ENCODE results near the gene CCDC148. TPM values are rescaled to one million over a fixed set of nuclear protein-coding genes. Genes with fewer than 3 reads are reported as not detected.

CCDC148 gene
- total and polyA plus RNA-seq, 2 donors = 0.28 to 5.3 TPM

- WGBS = 66% methylated on average over 2 of the region's 2 CpGs
- Histone ChIP-seq H3K4me1 (ENCODE audit: insufficient read depth) (no peaks in the 10 kb centered on the region), H3K4me3 (ENCODE audit: low read depth, low read length) (no peak overlapping the region), H3K36me3 (ENCODE audit: insufficient read depth) (no peaks in the 10 kb centered on the region), H3K27ac (ENCODE audit: low read depth) (no peak overlapping the region)
- no peak for DNase-seq (ENCODE audit: extremely low spot score)
Observed at GRCh38 chr2:158211502-158211901, 245.1 kb downstream of the CCDC148 start.

- 93% methylated on average over 1 of the region's 1 CpG for WGBS
- no peak for DNase-seq (ENCODE audit: extremely low spot score)
- no peak overlapping the region for H3K27ac ChIP-seq (ENCODE audit: low read depth)
Observed at GRCh38 chr2:158207354-158207753, 249.2 kb downstream of the CCDC148 start.

GRCh38 chr2:158205215-158205614, 251.3 kb downstream of the CCDC148 start:
- Histone ChIP-seq H3K36me3 (ENCODE audit: insufficient read depth) (no peaks in the 10 kb centered on the region), H3K4me1 (ENCODE audit: insufficient read depth) (no peaks in the 10 kb centered on the region), H3K4me3 (ENCODE audit: low read depth, low read length) (no peak overlapping the region), H3K27ac (ENCODE audit: low read depth) (no peak overlapping the region)
- DNase-seq (ENCODE audit: extremely low spot score) = no peak
- WGBS = 24% methylated on average over 1 of the region's 1 CpG

More at GRCh38 chr2:158207354-158207753, 249.2 kb downstream of the CCDC148 start:
- H3K36me3 ChIP-seq (ENCODE audit: insufficient read depth) = no peaks in the 10 kb centered on the region
- no peak overlapping the region for H3K4me3 ChIP-seq (ENCODE audit: low read depth, low read length)
- no peaks in the 10 kb centered on the region for H3K4me1 ChIP-seq (ENCODE audit: insufficient read depth)

GRCh38 chr2:158204741-158205165, 251.8 kb downstream of the CCDC148 start:
- 93% methylated on average over 1 of the region's 1 CpG for WGBS
- Histone ChIP-seq H3K36me3 (ENCODE audit: insufficient read depth) (no peaks in the 10 kb centered on the region), H3K4me1 (ENCODE audit: insufficient read depth) (no peaks in the 10 kb centered on the region), H3K4me3 (ENCODE audit: low read depth, low read length) (no peak overlapping the region), H3K27ac (ENCODE audit: low read depth) (no peak overlapping the region)
- no peak for DNase-seq (ENCODE audit: extremely low spot score)

- H3K36me3 ChIP-seq (ENCODE audit: insufficient read depth) = no peaks in the 10 kb centered on the region
- no peak for DNase-seq (ENCODE audit: extremely low spot score)
- WGBS = 54% methylated on average over 6 of the region's 6 CpGs
- no peaks in the 10 kb centered on the region for H3K4me1 ChIP-seq (ENCODE audit: insufficient read depth)
- H3K27ac ChIP-seq (ENCODE audit: low read depth) = no peak overlapping the region
- H3K4me3 ChIP-seq (ENCODE audit: low read depth, low read length) = no peak overlapping the region
Observed at GRCh38 chr2:158202161-158202815, 254.3 kb downstream of the CCDC148 start.

- H3K27ac ChIP-seq (ENCODE audit: low read depth) = no peak overlapping the region
- 96% methylated on average over 2 of the region's 2 CpGs for WGBS
- H3K36me3 ChIP-seq (ENCODE audit: insufficient read depth) = no peaks in the 10 kb centered on the region
- H3K4me3 ChIP-seq (ENCODE audit: low read depth, low read length) = no peak overlapping the region
- no peak for DNase-seq (ENCODE audit: extremely low spot score)
- no peaks in the 10 kb centered on the region for H3K4me1 ChIP-seq (ENCODE audit: insufficient read depth)
Observed at GRCh38 chr2:158199928-158200650, 256.5 kb downstream of the CCDC148 start.

GRCh38 chr2:158197940-158198339, 258.6 kb downstream of the CCDC148 start:
- Histone ChIP-seq H3K27ac (ENCODE audit: low read depth) (no peak overlapping the region), H3K4me1 (ENCODE audit: insufficient read depth) (no peaks in the 10 kb centered on the region), H3K36me3 (ENCODE audit: insufficient read depth) (no peaks in the 10 kb centered on the region), H3K4me3 (ENCODE audit: low read depth, low read length) (no peak overlapping the region)
- 81% methylated on average over 1 of the region's 1 CpG for WGBS
- DNase-seq (ENCODE audit: extremely low spot score) = no peak

GRCh38 chr2:158194229-158194628, 262.3 kb downstream of the CCDC148 start:
- WGBS = 98% methylated on average over 2 of the region's 2 CpGs
- Histone ChIP-seq H3K27ac (ENCODE audit: low read depth) (no peak overlapping the region), H3K4me3 (ENCODE audit: low read depth, low read length) (no peak overlapping the region), H3K36me3 (ENCODE audit: insufficient read depth) (no peaks in the 10 kb centered on the region), H3K4me1 (ENCODE audit: insufficient read depth) (no peaks in the 10 kb centered on the region)
- no peak for DNase-seq (ENCODE audit: extremely low spot score)

GRCh38 chr2:158192515-158193443, 263.8 kb downstream of the CCDC148 start:
- Histone ChIP-seq H3K36me3 (ENCODE audit: insufficient read depth) (no peaks in the 10 kb centered on the region), H3K4me3 (ENCODE audit: low read depth, low read length) (no peak overlapping the region), H3K27ac (ENCODE audit: low read depth) (no peak overlapping the region), H3K4me1 (ENCODE audit: insufficient read depth) (no peaks in the 10 kb centered on the region)
- DNase-seq (ENCODE audit: extremely low spot score) = no peak
- 73% methylated on average over 2 of the region's 2 CpGs for WGBS

GRCh38 chr2:158191076-158191895, 265.3 kb downstream of the CCDC148 start:
- H3K4me3 ChIP-seq (ENCODE audit: low read depth, low read length) = no peak overlapping the region
- H3K36me3 ChIP-seq (ENCODE audit: insufficient read depth) = no peaks in the 10 kb centered on the region
- DNase-seq (ENCODE audit: extremely low spot score) = no peak
- WGBS = 14% methylated on average over 7 of the region's 7 CpGs
- H3K27ac ChIP-seq (ENCODE audit: low read depth) = no peak overlapping the region
- H3K4me1 ChIP-seq (ENCODE audit: insufficient read depth) = no peaks in the 10 kb centered on the region

- H3K36me3 ChIP-seq (ENCODE audit: insufficient read depth) = no peaks in the 10 kb centered on the region
- DNase-seq (ENCODE audit: extremely low spot score) = no peak
- H3K4me1 ChIP-seq (ENCODE audit: insufficient read depth) = no peaks in the 10 kb centered on the region
Observed at GRCh38 chr2:158189526-158189925, 267.0 kb downstream of the CCDC148 start.

GRCh38 chr2:158187908-158188307, 268.6 kb downstream of the CCDC148 start:
- no peak for DNase-seq (ENCODE audit: extremely low spot score)
- H3K4me1 ChIP-seq (ENCODE audit: insufficient read depth) = no peaks in the 10 kb centered on the region
- 86% methylated on average over 1 of the region's 1 CpG for WGBS
- no peak overlapping the region for H3K4me3 ChIP-seq (ENCODE audit: low read depth, low read length)
- H3K36me3 ChIP-seq (ENCODE audit: insufficient read depth) = no peaks in the 10 kb centered on the region
- no peak overlapping the region for H3K27ac ChIP-seq (ENCODE audit: low read depth)

More at GRCh38 chr2:158189526-158189925, 267.0 kb downstream of the CCDC148 start:
- Histone ChIP-seq H3K27ac (ENCODE audit: low read depth) (no peak overlapping the region), H3K4me3 (ENCODE audit: low read depth, low read length) (no peak overlapping the region)

All from urinary bladder (tissue), 4 donors.